HEK293 (cell line): ENCODE data around the gene ZNF862.

ENCODE experiments used
- CTCF ChIA-PET: fragments of 350-600 bp; formaldehyde crosslinking; extraction: SDS; loops from one replicate; lab custom pipeline; 2021; ENCODE audit warnings: antibody characterized with exemption; lab: Yijun Ruan, JAX
- POLR2A ChIA-PET: fragments of 300-600 bp; formaldehyde crosslinking; extraction: SDS; loops from one replicate; lab custom pipeline; 2020; ENCODE audit warnings: antibody characterized with exemption, inconsistent platforms; lab: Yijun Ruan, JAX
- H3K27ac ChIP-seq: fragments of 200-500 bp; sonication (Bioruptor generic); 2 replicates; pipeline ENCODE4 v1.5.1; 2014; ENCODE audit warnings: low read depth, low read length, control low read depth, inconsistent platforms; ENCODE audit errors: extremely low read depth
- H3K36me3 ChIP-seq, 2 experiments: fragments of 200-500 bp in 1 of 2; sonication (Bioruptor generic) in 1 of 2; 1 replicate in 1 of 2; 2 replicates in 1 of 2; pipeline ENCODE4 v1.5.1; 2014 to 2017; ENCODE audit warnings: inconsistent platforms in 2 of 2, low read length in 2 of 2; ENCODE audit not compliant: control insufficient read depth in 2 of 2, insufficient read depth in 1 of 2
- H3K4me1 ChIP-seq: fragments of 200-500 bp; sonication (Bioruptor generic); 2 replicates; pipeline ENCODE4 v1.5.1; 2014; ENCODE audit warnings: mild to moderate bottlenecking, low read length, inconsistent platforms; ENCODE audit not compliant: control insufficient read depth, insufficient read depth
- H3K4me3 ChIP-seq: 2 replicates; pipeline ENCODE4 v1.5.1; 2011; ENCODE audit warnings: low read depth, mild to moderate bottlenecking, control low read depth, low read length, moderate library complexity
- H3K9me3 ChIP-seq: fragments of 200-500 bp; sonication (Bioruptor generic); 2 replicates; pipeline ENCODE4 v1.5.1; 2014; ENCODE audit warnings: low read depth, low read length, inconsistent platforms; ENCODE audit not compliant: control insufficient read depth, insufficient read depth
- GLIS2 ChIP-seq: fragments of 450-650 bp; formaldehyde crosslinking; IDR thresholded peaks from 2 replicates; pipeline ENCODE4 v1.5.1; 2016; ENCODE audit warnings: missing biosample characterization, missing genetic modification characterization
- KLF1 ChIP-seq: fragments of 450-650 bp; formaldehyde crosslinking; IDR thresholded peaks from 2 replicates; pipeline ENCODE4 v1.5.1; 2016; ENCODE audit warnings: missing biosample characterization, missing genetic modification characterization
- KLF7 ChIP-seq: fragments of 450-650 bp; formaldehyde crosslinking; IDR thresholded peaks from 2 replicates; pipeline ENCODE4 v1.5.1; 2016; ENCODE audit warnings: missing biosample characterization, missing genetic modification characterization, borderline replicate concordance
- MEIS1 ChIP-seq: sonication (generic); formaldehyde crosslinking; IDR thresholded peaks from 2 replicates; pipeline ENCODE4 v1.8.1; 2022; ENCODE audit warnings: missing genetic modification reagents, mild to moderate bottlenecking, borderline replicate concordance
- YY1 ChIP-seq: fragments of 450-650 bp; formaldehyde crosslinking; IDR thresholded peaks from 2 replicates; pipeline ENCODE4 v1.5.1; 2018; ENCODE audit warnings: missing biosample characterization, missing genetic modification characterization
- ZBTB21 ChIP-seq: fragments of 450-650 bp; formaldehyde crosslinking; IDR thresholded peaks from 2 replicates; pipeline ENCODE4 v1.5.1; 2017; ENCODE audit warnings: missing biosample characterization, missing genetic modification characterization
- ZFP41 ChIP-seq: fragments of 450-650 bp; formaldehyde crosslinking; IDR thresholded peaks from 2 replicates; pipeline ENCODE4 v1.5.1; 2016; ENCODE audit warnings: missing biosample characterization, missing genetic modification characterization, borderline replicate concordance
- ZNF10 ChIP-seq: fragments of 450-650 bp; formaldehyde crosslinking; IDR thresholded peaks from 2 replicates; pipeline ENCODE4 v1.5.1; 2017; ENCODE audit warnings: missing biosample characterization, missing genetic modification characterization
- ZNF175 ChIP-seq: fragments of 450-650 bp; formaldehyde crosslinking; IDR thresholded peaks from 2 replicates; pipeline ENCODE4 v1.5.1; 2016; ENCODE audit warnings: missing biosample characterization, missing genetic modification characterization
- ZNF184 ChIP-seq: fragments of 450-650 bp; IDR thresholded peaks from 2 replicates; pipeline ENCODE4 v1.5.1; 2018; ENCODE audit warnings: missing biosample characterization, mild to moderate bottlenecking, missing genetic modification characterization
- ZNF221 ChIP-seq: fragments of 450-650 bp; formaldehyde crosslinking; IDR thresholded peaks from 2 replicates; pipeline ENCODE4 v1.5.1; 2017; ENCODE audit warnings: missing biosample characterization, missing genetic modification characterization, borderline replicate concordance
- ZNF223 ChIP-seq: fragments of 450-650 bp; formaldehyde crosslinking; IDR thresholded peaks from 2 replicates; pipeline ENCODE4 v1.5.1; 2016; ENCODE audit warnings: missing biosample characterization, missing genetic modification characterization
- ZNF23 ChIP-seq: fragments of 450-650 bp; formaldehyde crosslinking; IDR thresholded peaks from 2 replicates; pipeline ENCODE4 v1.5.1; 2016; ENCODE audit warnings: missing biosample characterization, missing genetic modification characterization, borderline replicate concordance
- ZNF274 ChIP-seq, 2 experiments: fragments of 200-500 bp in 1 of 2; fragments of 450-650 bp in 1 of 2; sonication (Bioruptor generic) in 1 of 2; formaldehyde crosslinking in 1 of 2; IDR thresholded peaks; 2 replicates each; pipeline versions ENCODE4 v1.5.1 to v1.6.1; 2014 to 2016; ENCODE audit warnings: borderline replicate concordance in 1 of 2, inconsistent platforms in 1 of 2, low read length in 1 of 2, missing biosample characterization in 1 of 2, missing genetic modification characterization in 1 of 2
- ZNF514 ChIP-seq: fragments of 450-650 bp; formaldehyde crosslinking; IDR thresholded peaks from 2 replicates; pipeline ENCODE4 v1.5.1; 2016; ENCODE audit warnings: missing biosample characterization, missing genetic modification characterization
- ZNF530 ChIP-seq: fragments of 450-650 bp; formaldehyde crosslinking; IDR thresholded peaks from 2 replicates; pipeline ENCODE4 v1.5.1; 2016; ENCODE audit warnings: low read depth, missing biosample characterization, missing genetic modification characterization
- ZNF558 ChIP-seq: fragments of 450-650 bp; formaldehyde crosslinking; IDR thresholded peaks from 2 replicates; pipeline ENCODE4 v1.5.1; 2016; ENCODE audit warnings: missing biosample characterization, missing genetic modification characterization
- ZNF621 ChIP-seq: fragments of 450-650 bp; formaldehyde crosslinking; IDR thresholded peaks from 2 replicates; pipeline ENCODE4 v1.5.1; 2017; ENCODE audit warnings: missing biosample characterization, missing genetic modification characterization
- ZNF626 ChIP-seq: fragments of 450-650 bp; sonication (Bioruptor Pico); formaldehyde crosslinking; IDR thresholded peaks from 2 replicates; pipeline ENCODE4 v1.5.1; 2018; ENCODE audit warnings: missing biosample characterization, missing genetic modification characterization, inconsistent platforms
- ZNF747 ChIP-seq: fragments of 450-650 bp; formaldehyde crosslinking; IDR thresholded peaks from 2 replicates; pipeline ENCODE4 v1.5.1; 2016; ENCODE audit warnings: missing biosample characterization, missing genetic modification characterization
- ZNF776 ChIP-seq: fragments of 450-650 bp; formaldehyde crosslinking; IDR thresholded peaks from 2 replicates; pipeline ENCODE4 v1.5.0; 2017; ENCODE audit warnings: missing biosample characterization, missing genetic modification characterization, borderline replicate concordance
- TF ChIP-seq, protein P1 (sequence below): fragments of 450-650 bp; formaldehyde crosslinking; IDR thresholded peaks from 2 replicates; pipeline ENCODE4 v1.5.1; 2016; ENCODE audit warnings: missing biosample characterization, missing genetic modification characterization, borderline replicate concordance
- TF ChIP-seq, protein P2 (sequence below): fragments of 450-650 bp; formaldehyde crosslinking; IDR thresholded peaks from 2 replicates; pipeline ENCODE4 v1.5.1; 2016; ENCODE audit warnings: missing biosample characterization, missing genetic modification characterization
- TF ChIP-seq, protein P3 (sequence below): fragments of 450-650 bp; formaldehyde crosslinking; IDR thresholded peaks from 2 replicates; pipeline ENCODE4 v1.5.1; 2016; ENCODE audit warnings: missing biosample characterization, missing genetic modification characterization
- TF ChIP-seq, protein P4 (sequence below): fragments of 450-650 bp; formaldehyde crosslinking; IDR thresholded peaks from 2 replicates; pipeline ENCODE4 v1.5.1; 2016; ENCODE audit warnings: missing biosample characterization, missing genetic modification characterization, borderline replicate concordance

Gene ZNF862

DNA sequence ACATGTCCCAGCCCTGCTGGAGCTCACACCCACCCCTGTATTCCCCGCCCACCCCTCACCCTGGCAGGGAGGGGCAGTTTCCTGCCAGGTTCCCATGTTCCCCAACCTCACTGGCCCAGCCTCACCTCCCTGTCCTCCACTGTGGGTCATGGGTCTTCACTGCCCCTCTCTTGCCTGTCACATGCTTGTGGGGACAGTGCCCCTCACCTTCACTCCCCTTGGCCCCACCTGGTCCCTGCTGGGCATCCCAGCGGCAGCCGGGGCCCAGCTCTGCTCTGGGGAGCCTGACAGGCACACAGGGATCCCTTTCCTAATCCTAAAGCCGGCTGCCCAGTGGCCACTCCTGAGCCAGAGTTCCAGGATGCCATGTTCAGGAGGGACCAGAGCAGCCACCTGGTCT, 21.4 kb upstream of the ZNF862 start:
- Histone ChIP-seq H3K4me3 (no peak overlapping the region), H3K9me3 (no peaks in the 10 kb centered on the region), H3K4me1 (no peaks in the 10 kb centered on the region), H3K36me3 (no peaks in the 10 kb centered on the region), H3K27ac (no peak overlapping the region)
- ChIA-PET CTCF (interaction anchor here (1.7 kb wide), 1 partner anchor 10 kb away, joined by 5 read pairs; no protein-coding TSS in a partner anchor), POLR2A (no interaction called here)
- TF ChIP-seq ZNF184 (tag by site-specific recombination) = no peak
- no peak for TF ChIP-seq KLF1
- TF ChIP-seq KLF7 = no peak
- no peak for TF ChIP-seq YY1 (tag by site-specific recombination)
- TF ChIP-seq ZNF530 (tag by site-specific recombination) = no peak
- TF ChIP-seq MEIS1 = no peak
- no peak for TF ChIP-seq ZNF23
- TF ChIP-seq, protein P1, sequence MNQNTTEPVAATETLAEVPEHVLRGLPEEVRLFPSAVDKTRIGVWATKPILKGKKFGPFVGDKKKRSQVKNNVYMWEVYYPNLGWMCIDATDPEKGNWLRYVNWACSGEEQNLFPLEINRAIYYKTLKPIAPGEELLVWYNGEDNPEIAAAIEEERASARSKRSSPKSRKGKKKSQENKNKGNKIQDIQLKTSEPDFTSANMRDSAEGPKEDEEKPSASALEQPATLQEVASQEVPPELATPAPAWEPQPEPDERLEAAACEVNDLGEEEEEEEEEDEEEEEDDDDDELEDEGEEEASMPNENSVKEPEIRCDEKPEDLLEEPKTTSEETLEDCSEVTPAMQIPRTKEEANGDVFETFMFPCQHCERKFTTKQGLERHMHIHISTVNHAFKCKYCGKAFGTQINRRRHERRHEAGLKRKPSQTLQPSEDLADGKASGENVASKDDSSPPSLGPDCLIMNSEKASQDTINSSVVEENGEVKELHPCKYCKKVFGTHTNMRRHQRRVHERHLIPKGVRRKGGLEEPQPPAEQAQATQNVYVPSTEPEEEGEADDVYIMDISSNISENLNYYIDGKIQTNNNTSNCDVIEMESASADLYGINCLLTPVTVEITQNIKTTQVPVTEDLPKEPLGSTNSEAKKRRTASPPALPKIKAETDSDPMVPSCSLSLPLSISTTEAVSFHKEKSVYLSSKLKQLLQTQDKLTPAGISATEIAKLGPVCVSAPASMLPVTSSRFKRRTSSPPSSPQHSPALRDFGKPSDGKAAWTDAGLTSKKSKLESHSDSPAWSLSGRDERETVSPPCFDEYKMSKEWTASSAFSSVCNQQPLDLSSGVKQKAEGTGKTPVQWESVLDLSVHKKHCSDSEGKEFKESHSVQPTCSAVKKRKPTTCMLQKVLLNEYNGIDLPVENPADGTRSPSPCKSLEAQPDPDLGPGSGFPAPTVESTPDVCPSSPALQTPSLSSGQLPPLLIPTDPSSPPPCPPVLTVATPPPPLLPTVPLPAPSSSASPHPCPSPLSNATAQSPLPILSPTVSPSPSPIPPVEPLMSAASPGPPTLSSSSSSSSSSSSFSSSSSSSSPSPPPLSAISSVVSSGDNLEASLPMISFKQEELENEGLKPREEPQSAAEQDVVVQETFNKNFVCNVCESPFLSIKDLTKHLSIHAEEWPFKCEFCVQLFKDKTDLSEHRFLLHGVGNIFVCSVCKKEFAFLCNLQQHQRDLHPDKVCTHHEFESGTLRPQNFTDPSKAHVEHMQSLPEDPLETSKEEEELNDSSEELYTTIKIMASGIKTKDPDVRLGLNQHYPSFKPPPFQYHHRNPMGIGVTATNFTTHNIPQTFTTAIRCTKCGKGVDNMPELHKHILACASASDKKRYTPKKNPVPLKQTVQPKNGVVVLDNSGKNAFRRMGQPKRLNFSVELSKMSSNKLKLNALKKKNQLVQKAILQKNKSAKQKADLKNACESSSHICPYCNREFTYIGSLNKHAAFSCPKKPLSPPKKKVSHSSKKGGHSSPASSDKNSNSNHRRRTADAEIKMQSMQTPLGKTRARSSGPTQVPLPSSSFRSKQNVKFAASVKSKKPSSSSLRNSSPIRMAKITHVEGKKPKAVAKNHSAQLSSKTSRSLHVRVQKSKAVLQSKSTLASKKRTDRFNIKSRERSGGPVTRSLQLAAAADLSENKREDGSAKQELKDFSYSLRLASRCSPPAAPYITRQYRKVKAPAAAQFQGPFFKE (tag by site-specific recombination) = no peak
- no peak for TF ChIP-seq ZNF747 (tag by site-specific recombination)
- TF ChIP-seq, protein P2, sequence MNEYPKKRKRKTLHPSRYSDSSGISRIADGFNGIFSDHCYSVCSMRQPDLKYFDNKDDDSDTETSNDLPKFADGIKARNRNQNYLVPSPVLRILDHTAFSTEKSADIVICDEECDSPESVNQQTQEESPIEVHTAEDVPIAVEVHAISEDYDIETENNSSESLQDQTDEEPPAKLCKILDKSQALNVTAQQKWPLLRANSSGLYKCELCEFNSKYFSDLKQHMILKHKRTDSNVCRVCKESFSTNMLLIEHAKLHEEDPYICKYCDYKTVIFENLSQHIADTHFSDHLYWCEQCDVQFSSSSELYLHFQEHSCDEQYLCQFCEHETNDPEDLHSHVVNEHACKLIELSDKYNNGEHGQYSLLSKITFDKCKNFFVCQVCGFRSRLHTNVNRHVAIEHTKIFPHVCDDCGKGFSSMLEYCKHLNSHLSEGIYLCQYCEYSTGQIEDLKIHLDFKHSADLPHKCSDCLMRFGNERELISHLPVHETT (tag by site-specific recombination) = no peak
- TF ChIP-seq ZNF776 (tag by site-specific recombination) = no peak
- TF ChIP-seq, protein P3, sequence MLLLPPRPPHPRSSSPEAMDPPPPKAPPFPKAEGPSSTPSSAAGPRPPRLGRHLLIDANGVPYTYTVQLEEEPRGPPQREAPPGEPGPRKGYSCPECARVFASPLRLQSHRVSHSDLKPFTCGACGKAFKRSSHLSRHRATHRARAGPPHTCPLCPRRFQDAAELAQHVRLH (tag by site-specific recombination) = no peak
- no peak for TF ChIP-seq ZNF274 (IDR thresholded peaks at IDR 0.05; ENCODE audit: low read length)
- no peak for TF ChIP-seq ZNF274 (tag by site-specific recombination; IDR thresholded peaks at IDR 0.05; ENCODE audit: borderline replicate concordance)
- no peak for TF ChIP-seq ZNF175 (tag by site-specific recombination)
- no peak for TF ChIP-seq ZNF10 (tag by site-specific recombination)

DNA sequence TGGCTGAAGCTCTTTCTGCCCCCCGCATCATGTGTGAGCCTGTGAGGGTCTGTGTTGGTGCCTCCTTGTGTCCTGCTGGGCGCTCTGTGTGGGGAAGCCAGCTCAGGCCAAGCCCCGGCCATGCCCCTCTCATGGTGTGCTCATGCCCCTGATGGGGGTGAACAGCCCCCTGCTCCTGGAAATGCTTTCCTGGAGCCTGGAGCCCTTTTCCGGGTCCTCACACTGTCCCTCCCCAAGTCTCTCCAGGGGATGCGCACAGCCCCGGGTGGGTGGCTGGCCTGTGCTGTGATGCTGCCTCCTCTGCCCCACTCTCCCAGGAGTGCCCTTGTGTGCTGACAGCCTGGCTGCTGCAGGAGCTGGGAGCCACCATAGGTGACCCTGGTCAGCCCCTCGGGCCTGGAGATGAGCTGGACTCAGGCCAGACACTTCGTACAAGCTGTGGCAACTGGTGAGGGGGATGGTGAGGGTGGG, 20.8 kb upstream of the ZNF862 start:
- no peak overlapping the region for H3K4me3 ChIP-seq
- H3K36me3 ChIP-seq = no peaks in the 10 kb centered on the region
- H3K4me1 ChIP-seq = no peaks in the 10 kb centered on the region
- ChIA-PET POLR2A (interaction anchor here (1.5 kb wide), 1 partner anchor 22 kb away, joined by 3 read pairs; no protein-coding TSS in a partner anchor), CTCF (interaction anchor here (1.7 kb wide), 1 partner anchor 10 kb away, joined by 5 read pairs; no protein-coding TSS in a partner anchor)
- H3K9me3 ChIP-seq = no peaks in the 10 kb centered on the region
- H3K27ac ChIP-seq = no peak overlapping the region
- TF ChIP-seq ZNF626 (tag by site-specific recombination) = no peak
- TF ChIP-seq GLIS2 = no peak
- TF ChIP-seq, protein P4, sequence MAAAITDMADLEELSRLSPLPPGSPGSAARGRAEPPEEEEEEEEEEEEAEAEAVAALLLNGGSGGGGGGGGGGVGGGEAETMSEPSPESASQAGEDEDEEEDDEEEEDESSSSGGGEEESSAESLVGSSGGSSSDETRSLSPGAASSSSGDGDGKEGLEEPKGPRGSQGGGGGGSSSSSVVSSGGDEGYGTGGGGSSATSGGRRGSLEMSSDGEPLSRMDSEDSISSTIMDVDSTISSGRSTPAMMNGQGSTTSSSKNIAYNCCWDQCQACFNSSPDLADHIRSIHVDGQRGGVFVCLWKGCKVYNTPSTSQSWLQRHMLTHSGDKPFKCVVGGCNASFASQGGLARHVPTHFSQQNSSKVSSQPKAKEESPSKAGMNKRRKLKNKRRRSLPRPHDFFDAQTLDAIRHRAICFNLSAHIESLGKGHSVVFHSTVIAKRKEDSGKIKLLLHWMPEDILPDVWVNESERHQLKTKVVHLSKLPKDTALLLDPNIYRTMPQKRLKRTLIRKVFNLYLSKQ (tag by site-specific recombination) = no peak
- TF ChIP-seq ZNF10 (tag by site-specific recombination) = no peak
- TF ChIP-seq ZNF621 (tag by site-specific recombination) = no peak
- no peak for TF ChIP-seq ZNF223 (tag by site-specific recombination)
- TF ChIP-seq ZNF558 (tag by site-specific recombination) = no peak
- no peak for TF ChIP-seq ZNF221 (tag by site-specific recombination)
- TF ChIP-seq ZFP41 (tag by site-specific recombination) = no peak
- no peak for TF ChIP-seq ZNF514
- no peak for TF ChIP-seq ZBTB21 (tag by site-specific recombination)
